ENCODE data around the gene RTN4RL1.

Gene RTN4RL1

DNA sequence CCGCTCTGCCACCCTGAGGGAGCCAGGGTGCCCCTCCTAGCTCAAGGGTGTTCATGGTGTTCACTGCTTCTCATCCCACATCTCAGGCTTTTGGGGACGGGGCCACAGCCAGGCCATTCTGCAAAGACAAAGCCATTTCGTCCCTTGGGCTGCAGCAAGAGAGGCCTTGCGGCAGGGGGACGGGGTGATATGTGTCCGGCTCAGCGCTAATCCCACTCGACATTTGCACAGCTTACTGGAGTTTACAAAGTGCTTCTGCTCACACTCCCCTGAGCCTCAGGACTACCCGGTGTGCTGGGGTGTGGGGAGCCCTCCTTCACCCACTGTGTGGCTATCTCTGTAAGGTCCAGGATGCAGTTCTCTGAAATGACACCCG is 84.3 kb downstream of the RTN4RL1 start:
- TF ChIP-seq ZFX (IDR thresholded peaks at IDR 0.05) = no peak
- TF ChIP-seq, protein P1, sequence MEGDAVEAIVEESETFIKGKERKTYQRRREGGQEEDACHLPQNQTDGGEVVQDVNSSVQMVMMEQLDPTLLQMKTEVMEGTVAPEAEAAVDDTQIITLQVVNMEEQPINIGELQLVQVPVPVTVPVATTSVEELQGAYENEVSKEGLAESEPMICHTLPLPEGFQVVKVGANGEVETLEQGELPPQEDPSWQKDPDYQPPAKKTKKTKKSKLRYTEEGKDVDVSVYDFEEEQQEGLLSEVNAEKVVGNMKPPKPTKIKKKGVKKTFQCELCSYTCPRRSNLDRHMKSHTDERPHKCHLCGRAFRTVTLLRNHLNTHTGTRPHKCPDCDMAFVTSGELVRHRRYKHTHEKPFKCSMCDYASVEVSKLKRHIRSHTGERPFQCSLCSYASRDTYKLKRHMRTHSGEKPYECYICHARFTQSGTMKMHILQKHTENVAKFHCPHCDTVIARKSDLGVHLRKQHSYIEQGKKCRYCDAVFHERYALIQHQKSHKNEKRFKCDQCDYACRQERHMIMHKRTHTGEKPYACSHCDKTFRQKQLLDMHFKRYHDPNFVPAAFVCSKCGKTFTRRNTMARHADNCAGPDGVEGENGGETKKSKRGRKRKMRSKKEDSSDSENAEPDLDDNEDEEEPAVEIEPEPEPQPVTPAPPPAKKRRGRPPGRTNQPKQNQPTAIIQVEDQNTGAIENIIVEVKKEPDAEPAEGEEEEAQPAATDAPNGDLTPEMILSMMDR (conservative IDR thresholded peaks at IDR 0.05) = no peak
- no peak overlapping the region for H3K27ac ChIP-seq

DNA sequence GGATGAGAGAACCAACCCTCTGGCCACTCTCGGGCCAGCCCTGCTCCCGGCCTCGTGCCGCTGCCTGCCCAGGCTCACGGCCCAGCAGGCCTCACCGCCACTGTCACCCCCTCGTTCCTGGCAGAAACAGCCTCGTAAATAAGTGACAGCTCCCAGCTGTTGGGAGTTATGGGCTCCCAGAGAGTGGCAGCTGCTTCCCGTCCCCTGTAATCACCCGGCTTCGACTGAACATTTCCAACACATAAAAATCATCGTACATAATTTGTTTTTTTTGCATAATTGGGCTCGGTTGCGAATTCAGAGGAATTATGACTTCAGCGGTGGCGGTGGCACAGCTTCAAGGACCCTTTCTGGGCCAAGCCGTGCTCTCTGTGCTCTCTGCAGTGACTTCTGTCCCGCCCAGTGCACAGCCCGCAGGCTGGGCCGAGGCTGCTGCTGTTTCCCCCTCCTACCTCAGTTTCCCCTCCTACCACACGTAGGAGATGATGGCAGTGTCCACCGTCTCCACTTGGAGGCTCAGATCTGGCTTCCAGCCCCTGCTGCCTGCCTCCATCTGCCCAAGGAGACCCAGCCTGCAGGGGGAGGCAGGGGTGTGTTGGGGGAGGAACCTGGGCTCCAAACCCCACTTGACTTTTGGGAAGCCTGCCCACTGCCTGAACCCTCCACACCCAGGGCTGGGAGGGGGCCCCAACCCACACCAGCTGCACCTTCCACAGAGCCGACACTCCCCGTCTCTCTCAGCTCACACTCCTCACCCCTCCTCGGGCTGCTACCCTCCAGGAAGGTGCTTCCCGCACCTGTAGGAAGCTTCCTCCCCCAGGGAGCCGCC is 84.9 kb downstream of the RTN4RL1 start:
- no peak overlapping the region for H3K27ac ChIP-seq
- TF ChIP-seq, protein P1 (conservative IDR thresholded peaks at IDR 0.05) = no peak
- TF ChIP-seq ZFX (IDR thresholded peaks at IDR 0.05) = no peak

DNA sequence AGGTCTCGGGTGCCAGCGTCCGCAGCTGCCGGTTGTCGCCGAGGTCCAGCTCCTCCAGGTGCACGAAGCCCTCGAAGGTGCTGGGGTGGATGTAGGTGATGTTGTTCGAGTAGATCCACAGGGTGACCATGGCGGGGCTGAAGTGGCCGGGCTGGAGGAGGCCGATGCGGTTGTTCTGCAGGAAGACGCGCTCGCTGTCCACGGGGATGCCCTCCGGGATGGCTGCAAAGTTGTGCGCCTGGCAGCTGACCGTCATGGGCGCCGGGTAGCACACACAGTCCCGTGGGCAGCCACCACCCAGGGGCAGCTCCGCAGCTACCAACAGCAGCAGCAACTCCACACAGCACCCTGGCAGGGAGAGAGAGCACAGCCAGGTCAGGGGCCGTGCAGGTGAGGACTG is 87.7 kb downstream of the RTN4RL1 start:
- no peak overlapping the region for H3K27ac ChIP-seq
- TF ChIP-seq ZFX (IDR thresholded peaks at IDR 0.05) = no peak

DNA sequence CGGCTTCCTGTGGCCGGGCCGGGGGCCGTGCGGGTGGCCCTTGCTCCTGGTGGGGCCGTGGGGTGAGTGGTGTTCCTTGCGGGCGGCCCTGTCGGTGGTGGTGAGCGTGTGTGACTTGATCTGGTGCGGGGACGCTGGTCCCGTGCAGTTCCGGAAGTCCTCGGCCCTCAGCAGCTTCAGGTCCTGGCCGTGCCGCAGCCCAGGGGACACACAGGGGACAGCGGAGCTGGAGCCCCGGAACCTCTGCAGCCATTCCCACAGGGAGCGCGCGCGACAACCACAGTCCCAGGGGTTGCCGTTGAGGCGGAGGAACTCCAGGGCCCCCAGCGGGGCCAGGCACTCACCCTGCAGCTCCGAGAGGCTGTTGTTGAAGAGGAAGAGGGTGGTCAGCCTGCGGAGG is 88.4 kb downstream of the RTN4RL1 start:
- no peak overlapping the region for H3K27ac ChIP-seq

DNA sequence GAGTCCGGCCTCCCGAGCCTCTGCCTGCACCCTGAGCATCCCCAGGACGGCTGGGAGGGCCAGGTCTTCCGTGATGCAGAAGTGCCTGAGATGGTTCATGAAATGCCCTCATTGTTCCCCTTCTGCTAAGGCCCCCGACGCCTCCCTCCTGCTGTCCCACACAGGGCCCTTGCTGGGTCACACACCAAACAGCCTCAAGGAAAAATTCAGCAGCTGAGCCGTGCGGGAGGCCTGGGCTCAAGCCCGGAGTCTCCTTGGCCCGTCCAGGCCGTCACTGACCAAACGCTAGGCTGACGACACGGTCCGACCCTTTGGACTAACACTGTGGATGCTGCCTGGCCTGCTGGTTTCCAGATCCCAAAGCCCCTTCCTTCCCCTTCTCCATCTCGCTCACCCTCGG is 90.2 kb downstream of the RTN4RL1 start:
- no peak overlapping the region for H3K27ac ChIP-seq
- TF ChIP-seq, protein P1 (conservative IDR thresholded peaks at IDR 0.05) = no peak
- TF ChIP-seq ZFX (IDR thresholded peaks at IDR 0.05) = no peak

More for the DNA sequence above, 88.4 kb downstream of the RTN4RL1 start:
- TF ChIP-seq, protein P1 (conservative IDR thresholded peaks at IDR 0.05) = no peak
- TF ChIP-seq ZFX (IDR thresholded peaks at IDR 0.05) = no peak

DNA sequence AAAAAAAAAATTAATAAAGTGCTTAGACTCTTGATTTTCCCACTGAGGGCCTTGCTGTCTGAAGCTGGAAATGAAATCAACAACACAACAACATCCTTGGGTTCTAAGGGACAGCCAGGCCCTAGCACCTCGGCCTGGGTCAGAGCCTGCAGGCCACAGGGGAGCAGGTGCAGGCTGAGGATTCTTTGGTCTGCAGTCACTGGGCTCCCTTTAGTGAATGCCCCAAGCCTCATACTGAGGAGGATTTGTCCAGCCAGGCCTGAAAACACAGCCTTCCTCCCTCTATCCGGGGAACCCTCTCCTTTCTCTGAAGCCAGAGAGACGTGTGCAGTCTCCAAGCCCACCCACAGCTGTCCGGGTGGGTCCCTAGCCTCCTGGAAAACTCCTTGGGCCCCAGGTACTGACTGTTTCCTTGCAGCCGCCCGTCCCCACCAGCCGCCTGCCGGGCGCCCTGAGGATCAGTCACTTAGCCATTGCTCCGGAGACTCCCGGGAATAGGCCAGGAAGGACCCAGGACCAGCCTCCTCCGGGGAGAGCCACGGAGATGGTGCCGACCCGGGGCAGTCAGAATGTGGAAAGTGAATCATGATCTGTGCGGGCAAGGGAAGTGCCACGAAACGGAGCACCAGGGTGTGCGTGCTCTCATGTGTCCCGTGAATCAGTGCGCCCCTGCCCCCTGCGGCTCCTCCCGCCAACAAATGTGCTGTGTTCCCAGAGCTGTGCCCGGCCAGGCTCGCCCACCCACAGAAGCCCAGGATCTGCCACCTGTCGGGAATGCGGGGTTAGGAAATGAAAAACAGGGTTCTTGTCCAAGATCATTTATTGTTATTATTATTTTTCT is 91.0 kb downstream of the RTN4RL1 start:
- no peak for TF ChIP-seq ZFX (IDR thresholded peaks at IDR 0.05)
- TF ChIP-seq, protein P1 (conservative IDR thresholded peaks at IDR 0.05) = no peak
- no peak overlapping the region for H3K27ac ChIP-seq

DNA sequence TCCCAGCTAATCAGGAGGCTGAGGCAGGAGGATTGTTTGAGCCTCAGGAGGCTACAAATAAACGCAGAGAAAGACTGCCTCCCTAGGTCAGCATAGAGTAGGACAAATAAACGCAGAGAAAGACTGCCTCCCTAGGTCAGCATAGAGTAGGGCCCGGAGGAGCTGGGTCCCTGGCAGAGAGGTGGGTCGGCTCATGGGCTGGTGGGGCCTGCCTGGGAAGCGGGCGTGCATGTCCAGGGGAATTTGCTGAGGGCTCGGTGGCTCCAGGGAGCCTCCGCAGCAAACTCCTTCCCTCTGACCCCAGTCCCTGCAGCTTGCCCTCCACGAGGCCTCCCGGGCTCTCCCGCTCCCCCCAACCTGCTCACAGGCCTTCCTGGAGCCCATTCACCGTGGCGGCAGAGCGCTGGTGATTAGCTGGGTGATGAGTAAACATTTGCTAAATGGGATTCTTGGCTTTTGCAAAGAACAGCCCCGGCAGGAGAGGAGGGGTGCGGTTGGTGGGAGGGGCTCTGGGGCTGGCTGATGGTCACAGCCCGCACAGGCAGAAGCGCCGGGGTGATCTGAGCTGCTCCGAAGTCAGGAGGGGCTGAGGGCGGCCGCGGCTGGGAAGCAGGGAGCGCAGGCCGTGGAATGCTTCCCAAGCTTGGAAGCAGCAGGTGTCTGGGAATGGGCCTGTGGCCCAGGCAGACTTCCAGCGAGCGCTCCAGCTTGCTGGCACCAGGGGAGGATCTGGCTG is 93.1 kb downstream of the RTN4RL1 start:
- no peak for TF ChIP-seq ZFX (IDR thresholded peaks at IDR 0.05)
- TF ChIP-seq, protein P1 (conservative IDR thresholded peaks at IDR 0.05) = no peak
- H3K27ac ChIP-seq = no peak overlapping the region

Data from C4-2B (cell line).